ENCODE measurements around the gene SCFD2.

DNA sequence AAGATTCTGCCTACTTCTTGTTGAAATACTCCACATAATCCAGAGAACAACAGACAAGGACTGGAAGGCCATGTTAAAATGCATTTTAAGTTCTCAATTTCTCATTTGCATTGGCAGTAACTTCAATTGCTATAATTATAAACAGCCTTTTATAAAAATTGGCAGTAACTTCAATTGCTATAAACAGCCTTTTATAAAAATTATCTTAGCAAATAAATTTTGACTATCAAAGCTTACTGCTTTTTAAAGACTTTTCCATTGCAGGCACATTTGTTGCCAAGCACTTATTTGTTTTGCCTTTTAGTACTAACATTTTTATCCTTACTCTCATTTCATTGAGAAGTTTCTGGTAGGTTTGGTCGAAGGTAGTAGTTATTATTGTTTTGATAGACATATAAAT, 17.8 kb downstream of the SCFD2 start:
- TF ChIP-seq POLR2AphosphoS5 (IDR thresholded peaks at IDR 0.05; ENCODE audit: low read depth, low read length) (no peak), TAF1 (IDR thresholded peaks at IDR 0.05; ENCODE audit: borderline replicate concordance, insufficient read depth, low read length) (no peak), SIN3A (IDR thresholded peaks at IDR 0.05; ENCODE audit: borderline replicate concordance, insufficient read depth, low read length) (no peak), FOXP2 (optimal IDR thresholded peaks at IDR 0.05; ENCODE audit: borderline replicate concordance, extremely low read depth, extremely low read length, insufficient read depth) (no peak)
- TF ChIP-seq, protein P1, sequence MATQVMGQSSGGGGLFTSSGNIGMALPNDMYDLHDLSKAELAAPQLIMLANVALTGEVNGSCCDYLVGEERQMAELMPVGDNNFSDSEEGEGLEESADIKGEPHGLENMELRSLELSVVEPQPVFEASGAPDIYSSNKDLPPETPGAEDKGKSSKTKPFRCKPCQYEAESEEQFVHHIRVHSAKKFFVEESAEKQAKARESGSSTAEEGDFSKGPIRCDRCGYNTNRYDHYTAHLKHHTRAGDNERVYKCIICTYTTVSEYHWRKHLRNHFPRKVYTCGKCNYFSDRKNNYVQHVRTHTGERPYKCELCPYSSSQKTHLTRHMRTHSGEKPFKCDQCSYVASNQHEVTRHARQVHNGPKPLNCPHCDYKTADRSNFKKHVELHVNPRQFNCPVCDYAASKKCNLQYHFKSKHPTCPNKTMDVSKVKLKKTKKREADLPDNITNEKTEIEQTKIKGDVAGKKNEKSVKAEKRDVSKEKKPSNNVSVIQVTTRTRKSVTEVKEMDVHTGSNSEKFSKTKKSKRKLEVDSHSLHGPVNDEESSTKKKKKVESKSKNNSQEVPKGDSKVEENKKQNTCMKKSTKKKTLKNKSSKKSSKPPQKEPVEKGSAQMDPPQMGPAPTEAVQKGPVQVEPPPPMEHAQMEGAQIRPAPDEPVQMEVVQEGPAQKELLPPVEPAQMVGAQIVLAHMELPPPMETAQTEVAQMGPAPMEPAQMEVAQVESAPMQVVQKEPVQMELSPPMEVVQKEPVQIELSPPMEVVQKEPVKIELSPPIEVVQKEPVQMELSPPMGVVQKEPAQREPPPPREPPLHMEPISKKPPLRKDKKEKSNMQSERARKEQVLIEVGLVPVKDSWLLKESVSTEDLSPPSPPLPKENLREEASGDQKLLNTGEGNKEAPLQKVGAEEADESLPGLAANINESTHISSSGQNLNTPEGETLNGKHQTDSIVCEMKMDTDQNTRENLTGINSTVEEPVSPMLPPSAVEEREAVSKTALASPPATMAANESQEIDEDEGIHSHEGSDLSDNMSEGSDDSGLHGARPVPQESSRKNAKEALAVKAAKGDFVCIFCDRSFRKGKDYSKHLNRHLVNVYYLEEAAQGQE (IDR thresholded peaks at IDR 0.05; ENCODE audit: insufficient read depth in 1 of 2, low read depth in 2 of 2, low read length in 2 of 2), result no peak

Data from PFSK-1 (cell line).